Tibial nerve (tissue), 4 donors: Measurements from ENCODE around the gene TAS1R2.

Experiments
- EP300 ChIP-seq, 2 donors: sonication (generic); formaldehyde crosslinking; IDR thresholded peaks; one replicate each; pipeline ENCODE4 v1.6.1; 2017; ENCODE audit warnings: antibody characterized with exemption in 2 of 2, mild to moderate bottlenecking in 1 of 2
- POLR2A ChIP-seq, 2 donors: fragments of 450-650 bp; IDR thresholded peaks; one replicate each; pipeline ENCODE4 v1.6.1; 2017; ENCODE audit warnings: antibody characterized with exemption in 2 of 2, mild to moderate bottlenecking in 2 of 2, moderate library complexity in 2 of 2
- TF ChIP-seq, protein P1 (sequence below), 5 experiments: fragments of 200-600 bp in 3 of 5; fragments of 450-650 bp in 2 of 5; sonication (generic) in 3 of 5; IDR thresholded peaks; one replicate each; pipeline ENCODE4 v1.5.1; 2016 to 2019; ENCODE audit warnings: antibody characterized with exemption in 5 of 5, mild to moderate bottlenecking in 3 of 5, moderate library complexity in 2 of 5

DNA sequence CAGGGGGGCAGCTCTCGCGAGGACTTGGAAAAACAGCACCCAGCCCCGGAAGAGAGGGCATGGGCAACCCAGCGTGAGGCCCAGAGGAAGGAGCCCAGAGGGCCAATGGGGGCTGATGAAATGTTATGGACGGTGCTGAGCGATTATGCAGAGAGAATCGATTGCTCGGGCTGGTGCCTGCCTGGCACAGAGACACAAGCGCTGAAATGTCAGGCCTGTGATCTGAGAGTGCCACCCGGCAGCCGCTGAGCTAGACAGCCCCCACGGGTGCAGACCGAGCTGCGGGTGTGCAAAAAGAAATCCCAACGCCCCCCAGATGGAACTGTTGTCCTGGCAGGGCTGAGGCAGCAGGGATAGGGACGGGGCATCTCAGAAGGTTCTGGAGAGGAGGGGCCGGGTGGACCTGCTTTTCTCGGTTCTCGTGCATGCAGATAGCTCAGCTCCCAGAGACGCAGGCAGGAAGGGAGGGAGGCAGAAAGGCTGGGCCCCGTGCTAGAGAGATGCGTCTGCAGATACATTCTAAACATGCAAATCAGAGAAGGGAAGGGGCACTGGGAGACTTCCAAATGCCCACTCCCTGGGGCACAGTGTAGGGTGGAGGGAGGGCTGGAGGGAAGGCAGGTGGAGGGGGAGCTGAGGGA lies 41.5 kb downstream of the TAS1R2 start:
- no peak for TF ChIP-seq EP300 (IDR thresholded peaks at IDR 0.05)
- TF ChIP-seq, protein P1, sequence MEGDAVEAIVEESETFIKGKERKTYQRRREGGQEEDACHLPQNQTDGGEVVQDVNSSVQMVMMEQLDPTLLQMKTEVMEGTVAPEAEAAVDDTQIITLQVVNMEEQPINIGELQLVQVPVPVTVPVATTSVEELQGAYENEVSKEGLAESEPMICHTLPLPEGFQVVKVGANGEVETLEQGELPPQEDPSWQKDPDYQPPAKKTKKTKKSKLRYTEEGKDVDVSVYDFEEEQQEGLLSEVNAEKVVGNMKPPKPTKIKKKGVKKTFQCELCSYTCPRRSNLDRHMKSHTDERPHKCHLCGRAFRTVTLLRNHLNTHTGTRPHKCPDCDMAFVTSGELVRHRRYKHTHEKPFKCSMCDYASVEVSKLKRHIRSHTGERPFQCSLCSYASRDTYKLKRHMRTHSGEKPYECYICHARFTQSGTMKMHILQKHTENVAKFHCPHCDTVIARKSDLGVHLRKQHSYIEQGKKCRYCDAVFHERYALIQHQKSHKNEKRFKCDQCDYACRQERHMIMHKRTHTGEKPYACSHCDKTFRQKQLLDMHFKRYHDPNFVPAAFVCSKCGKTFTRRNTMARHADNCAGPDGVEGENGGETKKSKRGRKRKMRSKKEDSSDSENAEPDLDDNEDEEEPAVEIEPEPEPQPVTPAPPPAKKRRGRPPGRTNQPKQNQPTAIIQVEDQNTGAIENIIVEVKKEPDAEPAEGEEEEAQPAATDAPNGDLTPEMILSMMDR (IDR thresholded peaks at IDR 0.05): no peak
- no peak for TF ChIP-seq POLR2A (IDR thresholded peaks at IDR 0.05)
